ENCODE results near the gene PEAK1.

PEAK1 gene

GRCh38 chr15:77326366-77326765 is 93.5 kb downstream of the PEAK1 start:
- no peak overlapping the region for H3K27ac ChIP-seq
- TF ChIP-seq ZFX (IDR thresholded peaks at IDR 0.05) (no peak), CTCF (conservative IDR thresholded peaks at IDR 0.05) (no peak)

- no peak for TF ChIP-seq ZFX (IDR thresholded peaks at IDR 0.05)
- no peak for TF ChIP-seq CTCF (conservative IDR thresholded peaks at IDR 0.05)
- H3K27ac ChIP-seq: no peak overlapping the region
Observed at GRCh38 chr15:77312523-77312922, 107.4 kb downstream of the PEAK1 start.

GRCh38 chr15:77311618-77312398 is 108.1 kb downstream of the PEAK1 start:
- TF ChIP-seq CTCF (conservative IDR thresholded peaks at IDR 0.05) (no peak), ZFX (IDR thresholded peaks at IDR 0.05) (no peak)
- H3K27ac ChIP-seq: no peak overlapping the region

GRCh38 chr15:77311020-77311419 is 108.9 kb downstream of the PEAK1 start:
- TF ChIP-seq CTCF (conservative IDR thresholded peaks at IDR 0.05): no peak
- TF ChIP-seq ZFX (IDR thresholded peaks at IDR 0.05): no peak
- no peak overlapping the region for H3K27ac ChIP-seq

GRCh38 chr15:77309392-77309791 is 110.5 kb downstream of the PEAK1 start:
- TF ChIP-seq ZFX (IDR thresholded peaks at IDR 0.05) (no peak), CTCF (conservative IDR thresholded peaks at IDR 0.05) (no peak)
- no peak overlapping the region for H3K27ac ChIP-seq

- TF ChIP-seq ZFX (IDR thresholded peaks at IDR 0.05) (no peak), CTCF (conservative IDR thresholded peaks at IDR 0.05) (no peak)
- H3K27ac ChIP-seq: no peak overlapping the region
Observed at GRCh38 chr15:77305953-77306352, 114.0 kb downstream of the PEAK1 start.

GRCh38 chr15:77296773-77297337 is 123.0 kb downstream of the PEAK1 start:
- no peak overlapping the region for H3K27ac ChIP-seq
- no peak for TF ChIP-seq CTCF (conservative IDR thresholded peaks at IDR 0.05)
- no peak for TF ChIP-seq ZFX (IDR thresholded peaks at IDR 0.05)
